Measurements from ENCODE around the gene LAYN. TPM values are rescaled to one million over a fixed set of nuclear protein-coding genes. Genes with fewer than 3 reads are reported as not detected.

Gene LAYN
- total and polyA plus RNA-seq, 2 of the 13 experiments (the other 11 are each of a cell fraction or from before 2014, with no cell fraction given), result 0.17 TPM; not detected in 1

DNA sequence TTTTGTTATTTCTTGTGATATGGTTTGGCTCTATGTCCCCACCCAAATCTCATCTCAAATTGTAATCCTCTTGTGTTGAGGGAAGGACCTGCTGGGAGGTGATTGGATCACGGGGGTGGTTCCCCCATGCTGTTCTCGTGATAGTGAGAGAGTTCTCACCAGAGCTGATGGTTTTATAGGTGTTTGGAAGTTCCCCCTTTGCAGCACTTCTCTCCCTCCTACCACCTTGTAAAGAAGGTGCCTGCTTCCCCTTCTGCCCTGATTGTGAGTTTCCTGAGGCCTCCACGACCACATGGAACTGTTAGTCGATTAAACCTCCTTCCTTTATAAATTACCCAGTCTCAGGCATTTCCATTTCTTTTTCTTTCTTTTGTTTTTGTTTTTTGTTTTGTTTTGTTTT lies 37.3 kb downstream of the LAYN start:
- no peak overlapping the region for H3K27ac ChIP-seq (ENCODE audit: extremely low read length, insufficient read depth, low read length)
- H3K9me3 ChIP-seq (ENCODE audit: low read length), result no peaks in the 10 kb centered on the region
- FAIRE-seq, result no peak
- no peak overlapping the region for H2AFZ ChIP-seq (ENCODE audit: low read length)
- no peak for DNase-seq (ENCODE audit: low spot score)
- H4K20me1 ChIP-seq (ENCODE audit: insufficient read depth, low read length), result no peaks in the 10 kb centered on the region
- no peak overlapping the region for H3K9ac ChIP-seq (ENCODE audit: insufficient read depth, low read depth, low read length)
- no peaks in the 10 kb centered on the region; a peak in 1 of 5 replicates for H3K27me3 ChIP-seq (ENCODE audit: control insufficient read depth in 1 of 2, insufficient read depth in 2 of 2, low read length in 2 of 2)
- POLR2A ChIA-PET, result no interaction called here
- BruUV-seq (replicated peaks), result no TSS peak
- CTCF ChIA-PET (ENCODE audit: low intra/inter-chr PET ratio, low total read pairs), result no interaction called here
- no peak overlapping the region for H3K4me2 ChIP-seq (ENCODE audit: low read depth, low read length)
- H3K79me2 ChIP-seq (ENCODE audit: insufficient read depth, low read length), result no peaks in the 10 kb centered on the region
- intact Hi-C loops (cut with micrococcal nuclease; ENCODE audit: unreplicated experiment) (no loop called here), in situ Hi-C loops (cut with HindIII; ENCODE audit: extremely low pct_ligation_motif_present, low pct_unique_long_range_greater_than_20kb) (no loop called here)
- no peak for ATAC-seq
- WGBS (ENCODE audit: low lambda C conversion rate), result under 1% methylated on average over 4 of the region's 4 CpGs
- H3K4me3 ChIP-seq (replicated peaks in 1 of 3; ENCODE audit: insufficient read depth in 1 of 3, low read depth in 2 of 3, low read length in 3 of 3), result no peak overlapping the region
- no peak for TF ChIP-seq ZNF777 (CRISPR knock-in tag; IDR thresholded peaks at IDR 0.05)
- TF ChIP-seq ZFP36L2 (CRISPR knock-in tag; IDR thresholded peaks at IDR 0.05), result no peak
- no peak for TF ChIP-seq ZNF335 (CRISPR knock-in tag; IDR thresholded peaks at IDR 0.05)
- TF ChIP-seq MYPOP (CRISPR knock-in tag; IDR thresholded peaks at IDR 0.05), result no peak
- TF ChIP-seq HMG20B (CRISPR knock-in tag; conservative IDR thresholded peaks at IDR 0.05), result no peak
- no peak for TF ChIP-seq FOXK1 (CRISPR knock-in tag; IDR thresholded peaks at IDR 0.05; ENCODE audit: borderline replicate concordance, low read depth)
- no peak for TF ChIP-seq YEATS2 (CRISPR knock-in tag; IDR thresholded peaks at IDR 0.05; ENCODE audit: borderline replicate concordance)
- TF ChIP-seq ZFAT (CRISPR knock-in tag; conservative IDR thresholded peaks at IDR 0.05), result no peak
- peaks cover 27% of the 10 kb centered on the region for H3K4me1 ChIP-seq (ENCODE audit: insufficient read depth, low read length)
- H3K36me3 ChIP-seq (replicated peaks in 1 of 2; ENCODE audit: control insufficient read depth in 1 of 2, insufficient read depth in 2 of 2, low read length in 2 of 2), result no peaks in the 10 kb centered on the region

GRCh38 chr11:111581341-111581740 lies 40.8 kb downstream of the LAYN start:
- in situ Hi-C loops (cut with HindIII; ENCODE audit: extremely low pct_ligation_motif_present, low pct_unique_long_range_greater_than_20kb) (no loop called here), intact Hi-C loops (cut with micrococcal nuclease; ENCODE audit: unreplicated experiment) (loop anchor here (5.0 kb wide), 1 partner anchor 124 kb away; no protein-coding TSS in a partner anchor)
- H3K4me3 ChIP-seq (replicated peaks in 1 of 3; ENCODE audit: insufficient read depth in 1 of 3, low read depth in 2 of 3, low read length in 3 of 3), result no peak overlapping the region
- no peak overlapping the region for H2AFZ ChIP-seq (ENCODE audit: low read length)
- no peak overlapping the region for H3K9ac ChIP-seq (ENCODE audit: insufficient read depth, low read depth, low read length)
- ATAC-seq (no peak), DNase-seq (ENCODE audit: low spot score) (no peak), FAIRE-seq (no peak)
- ChIA-PET POLR2A (no interaction called here), CTCF (ENCODE audit: low intra/inter-chr PET ratio, low total read pairs) (no interaction called here)
- no peaks in the 10 kb centered on the region for H3K9me3 ChIP-seq (ENCODE audit: low read length)
- peaks cover 17% of the 10 kb centered on the region for H3K4me1 ChIP-seq (ENCODE audit: insufficient read depth, low read length)
- no TSS peak for BruUV-seq (replicated peaks)
- H3K27me3 ChIP-seq (ENCODE audit: control insufficient read depth in 1 of 2, insufficient read depth in 2 of 2, low read length in 2 of 2), result no peaks in the 10 kb centered on the region
- no peak for TF ChIP-seq ZNF326 (CRISPR knock-in tag; IDR thresholded peaks at IDR 0.05; ENCODE audit: borderline replicate concordance)
- TF ChIP-seq JDP2 (CRISPR knock-in tag; IDR thresholded peaks at IDR 0.05; ENCODE audit: borderline replicate concordance), result no peak
- TF ChIP-seq ZNF317 (CRISPR knock-in tag; IDR thresholded peaks at IDR 0.05), result no peak
- TF ChIP-seq SUZ12 (IDR thresholded peaks at IDR 0.05; ENCODE audit: low read depth, low read length), result no peak
- no peak for TF ChIP-seq PRPF4 (IDR thresholded peaks at IDR 0.05; ENCODE audit: low read depth, low read length, poor library complexity, severe bottlenecking)
- TF ChIP-seq IRX3 (CRISPR knock-in tag; IDR thresholded peaks at IDR 0.05; ENCODE audit: borderline replicate concordance, low read depth), result no peak
- no peak for TF ChIP-seq SCMH1 (CRISPR knock-in tag; IDR thresholded peaks at IDR 0.05; ENCODE audit: borderline replicate concordance)
- TF ChIP-seq TOE1 (CRISPR knock-in tag; IDR thresholded peaks at IDR 0.05), result no peak
- TF ChIP-seq KAT2B (IDR thresholded peaks at IDR 0.05; ENCODE audit: borderline replicate concordance, low read depth, low read length), result no peak
- 100% methylated on average over 1 of the region's 1 CpG for WGBS (ENCODE audit: low lambda C conversion rate)
- H4K20me1 ChIP-seq (ENCODE audit: insufficient read depth, low read length), result no peaks in the 10 kb centered on the region
- H3K4me2 ChIP-seq (ENCODE audit: low read depth, low read length), result no peak overlapping the region
- no peaks in the 10 kb centered on the region for H3K36me3 ChIP-seq (replicated peaks in 1 of 2; ENCODE audit: control insufficient read depth in 1 of 2, insufficient read depth in 2 of 2, low read length in 2 of 2)
- H3K79me2 ChIP-seq (ENCODE audit: insufficient read depth, low read length), result no peaks in the 10 kb centered on the region
- H3K27ac ChIP-seq (ENCODE audit: extremely low read length, insufficient read depth, low read length), result no peak overlapping the region
